ENCODE results near the gene ASXL1. TPM values are rescaled to one million over a fixed set of nuclear protein-coding genes. Genes with fewer than 3 reads are reported as not detected.
"Not testable (repeated sequence)": the region's sequence is repeated elsewhere in the genome, so short reads cannot be mapped to it uniquely, and the experiment has no call there.

The ASXL1 gene
- total RNA-seq, 1 experiment from 2014 or later = 22.7 TPM

DNA sequence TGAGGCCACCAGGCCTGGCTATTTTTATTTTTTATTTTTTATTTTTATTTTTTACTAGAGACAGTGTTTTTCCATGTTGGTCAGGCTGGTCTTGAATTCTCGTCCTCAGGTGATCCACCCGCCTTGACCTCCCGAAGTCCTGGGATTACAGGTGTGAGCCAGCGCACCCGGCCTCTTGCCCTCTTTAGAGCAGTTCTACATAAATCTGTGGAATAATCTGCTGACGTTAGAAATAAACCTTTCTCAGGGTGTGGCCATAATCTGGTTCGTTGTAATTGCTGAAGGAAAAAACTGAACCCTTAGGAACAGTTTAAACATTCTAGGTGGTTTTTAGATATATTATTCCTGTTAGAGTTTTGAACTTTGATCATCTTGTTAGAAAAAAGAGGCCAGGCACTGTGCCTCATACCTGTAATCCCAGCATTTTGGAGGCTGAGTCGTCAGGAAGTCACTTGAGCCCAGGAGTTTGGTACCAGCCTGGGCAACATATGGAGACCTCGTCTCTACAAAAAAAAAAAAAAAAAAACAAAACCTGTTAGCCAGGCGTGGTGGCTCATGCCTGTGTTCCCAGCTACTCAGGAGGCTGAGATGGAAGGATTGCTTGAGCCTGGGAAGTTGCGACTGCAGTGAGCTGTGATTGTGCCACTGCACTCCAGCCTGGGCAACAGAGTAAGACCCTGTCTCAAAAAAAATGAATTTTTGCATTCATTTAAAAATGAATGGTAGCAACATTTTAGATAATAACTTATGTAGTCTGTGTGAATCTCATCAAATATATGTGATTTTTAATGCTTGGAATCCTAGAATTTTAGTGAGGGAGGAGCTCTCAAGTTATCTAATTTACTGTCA lies 24.2 kb downstream of the ASXL1 start (continued):
- no peak for TF ChIP-seq FOXP1 (CRISPR knock-in tag; IDR thresholded peaks at IDR 0.05; ENCODE audit: borderline replicate concordance)
- TF ChIP-seq SMAD4 (CRISPR knock-in tag; IDR thresholded peaks at IDR 0.05) = no peak
- TF ChIP-seq, protein P1, sequence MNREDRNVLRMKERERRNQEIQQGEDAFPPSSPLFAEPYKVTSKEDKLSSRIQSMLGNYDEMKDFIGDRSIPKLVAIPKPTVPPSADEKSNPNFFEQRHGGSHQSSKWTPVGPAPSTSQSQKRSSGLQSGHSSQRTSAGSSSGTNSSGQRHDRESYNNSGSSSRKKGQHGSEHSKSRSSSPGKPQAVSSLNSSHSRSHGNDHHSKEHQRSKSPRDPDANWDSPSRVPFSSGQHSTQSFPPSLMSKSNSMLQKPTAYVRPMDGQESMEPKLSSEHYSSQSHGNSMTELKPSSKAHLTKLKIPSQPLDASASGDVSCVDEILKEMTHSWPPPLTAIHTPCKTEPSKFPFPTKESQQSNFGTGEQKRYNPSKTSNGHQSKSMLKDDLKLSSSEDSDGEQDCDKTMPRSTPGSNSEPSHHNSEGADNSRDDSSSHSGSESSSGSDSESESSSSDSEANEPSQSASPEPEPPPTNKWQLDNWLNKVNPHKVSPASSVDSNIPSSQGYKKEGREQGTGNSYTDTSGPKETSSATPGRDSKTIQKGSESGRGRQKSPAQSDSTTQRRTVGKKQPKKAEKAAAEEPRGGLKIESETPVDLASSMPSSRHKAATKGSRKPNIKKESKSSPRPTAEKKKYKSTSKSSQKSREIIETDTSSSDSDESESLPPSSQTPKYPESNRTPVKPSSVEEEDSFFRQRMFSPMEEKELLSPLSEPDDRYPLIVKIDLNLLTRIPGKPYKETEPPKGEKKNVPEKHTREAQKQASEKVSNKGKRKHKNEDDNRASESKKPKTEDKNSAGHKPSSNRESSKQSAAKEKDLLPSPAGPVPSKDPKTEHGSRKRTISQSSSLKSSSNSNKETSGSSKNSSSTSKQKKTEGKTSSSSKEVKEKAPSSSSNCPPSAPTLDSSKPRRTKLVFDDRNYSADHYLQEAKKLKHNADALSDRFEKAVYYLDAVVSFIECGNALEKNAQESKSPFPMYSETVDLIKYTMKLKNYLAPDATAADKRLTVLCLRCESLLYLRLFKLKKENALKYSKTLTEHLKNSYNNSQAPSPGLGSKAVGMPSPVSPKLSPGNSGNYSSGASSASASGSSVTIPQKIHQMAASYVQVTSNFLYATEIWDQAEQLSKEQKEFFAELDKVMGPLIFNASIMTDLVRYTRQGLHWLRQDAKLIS (CRISPR knock-in tag; IDR thresholded peaks at IDR 0.05; ENCODE audit: borderline replicate concordance) = no peak
- TF ChIP-seq JAZF1 (CRISPR knock-in tag; IDR thresholded peaks at IDR 0.05) = no peak
- no peak for TF ChIP-seq ETV6 (CRISPR knock-in tag; IDR thresholded peaks at IDR 0.05)
- no peak for TF ChIP-seq NFATC4 (CRISPR knock-in tag; IDR thresholded peaks at IDR 0.05)
- TF ChIP-seq, protein P2, sequence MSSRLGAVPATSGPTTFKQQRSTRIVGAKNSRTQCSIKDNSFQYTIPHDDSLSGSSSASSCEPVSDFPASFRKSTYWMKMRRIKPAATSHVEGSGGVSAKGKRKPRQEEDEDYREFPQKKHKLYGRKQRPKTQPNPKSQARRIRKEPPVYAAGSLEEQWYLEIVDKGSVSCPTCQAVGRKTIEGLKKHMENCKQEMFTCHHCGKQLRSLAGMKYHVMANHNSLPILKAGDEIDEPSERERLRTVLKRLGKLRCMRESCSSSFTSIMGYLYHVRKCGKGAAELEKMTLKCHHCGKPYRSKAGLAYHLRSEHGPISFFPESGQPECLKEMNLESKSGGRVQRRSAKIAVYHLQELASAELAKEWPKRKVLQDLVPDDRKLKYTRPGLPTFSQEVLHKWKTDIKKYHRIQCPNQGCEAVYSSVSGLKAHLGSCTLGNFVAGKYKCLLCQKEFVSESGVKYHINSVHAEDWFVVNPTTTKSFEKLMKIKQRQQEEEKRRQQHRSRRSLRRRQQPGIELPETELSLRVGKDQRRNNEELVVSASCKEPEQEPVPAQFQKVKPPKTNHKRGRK (CRISPR knock-in tag; IDR thresholded peaks at IDR 0.05; ENCODE audit: borderline replicate concordance) = no peak

DNA sequence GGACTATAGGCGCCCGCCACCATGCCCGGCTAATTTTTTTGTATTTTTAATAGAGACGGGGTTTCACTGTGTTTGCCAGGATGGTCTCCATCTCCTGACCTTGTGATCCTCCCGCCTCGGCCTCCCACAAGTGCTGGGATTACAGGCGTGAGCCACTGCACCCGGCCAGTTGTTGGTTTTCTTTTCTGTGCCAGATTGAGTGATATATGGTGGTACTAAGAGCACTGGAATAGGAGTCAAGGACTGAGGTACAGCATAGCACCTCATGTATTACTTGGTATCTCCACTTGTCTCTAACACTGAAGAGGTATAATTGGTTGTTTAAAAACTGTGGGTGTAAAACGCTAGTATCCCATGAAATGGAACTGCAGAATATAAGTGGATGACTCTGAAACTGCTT lies 25.3 kb downstream of the ASXL1 start:
- DNase-seq (ENCODE audit: low spot score); ATAC-seq; H3K36me3 Mint-ChIP-seq; H3K27ac Mint-ChIP-seq; H3K4me1 Mint-ChIP-seq; H3K27me3 Mint-ChIP-seq (ENCODE audit: low read depth); H3K9me3 Mint-ChIP-seq; POLR2A ChIA-PET; H3K4me3 Mint-ChIP-seq; CTCF ChIA-PET: not testable (repeated sequence)

DNA sequence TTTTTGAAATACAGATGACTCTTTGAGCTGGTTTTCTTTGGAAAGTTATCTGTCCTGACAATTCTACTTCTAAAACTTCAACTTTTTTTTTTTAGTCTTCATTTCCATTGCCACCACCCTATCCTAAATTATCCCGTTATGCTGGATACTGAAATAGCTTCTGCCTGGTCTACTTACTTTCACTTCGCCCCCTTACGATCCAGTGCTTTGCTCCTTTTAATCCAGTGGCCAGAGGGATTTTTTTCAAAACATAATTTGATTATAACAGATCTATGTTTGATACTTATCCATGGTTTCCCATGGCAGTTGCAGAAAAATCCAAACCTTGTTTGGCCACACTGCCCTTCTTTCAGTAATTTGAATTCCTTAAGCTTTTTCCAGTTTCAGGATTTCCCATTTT lies 27.4 kb downstream of the ASXL1 start:
- POLR2A ChIA-PET = no interaction called here
- Mint-ChIP-seq H3K27me3 (ENCODE audit: low read depth) (no peaks in the 10 kb centered on the region), H3K4me1 (no peaks in the 10 kb centered on the region), H3K36me3 (no peaks in the 10 kb centered on the region), H3K9me3 (no peaks in the 10 kb centered on the region), H3K27ac (no peak overlapping the region), H3K4me3 (no peak overlapping the region)
- no peak for ATAC-seq
- no peak for DNase-seq (ENCODE audit: low spot score)
- CTCF ChIA-PET = no interaction called here
- TF ChIP-seq OVOL2 (CRISPR knock-in tag; IDR thresholded peaks at IDR 0.05; ENCODE audit: borderline replicate concordance) = no peak
- TF ChIP-seq ZNF263 (CRISPR knock-in tag; IDR thresholded peaks at IDR 0.05; ENCODE audit: low read depth) = no peak
- TF ChIP-seq TEAD1 (CRISPR knock-in tag; IDR thresholded peaks at IDR 0.05) = no peak
- TF ChIP-seq TP53 (CRISPR knock-in tag; IDR thresholded peaks at IDR 0.05) = no peak
- TF ChIP-seq NR1H2 (CRISPR knock-in tag; IDR thresholded peaks at IDR 0.05) = no peak
- TF ChIP-seq, protein P3, sequence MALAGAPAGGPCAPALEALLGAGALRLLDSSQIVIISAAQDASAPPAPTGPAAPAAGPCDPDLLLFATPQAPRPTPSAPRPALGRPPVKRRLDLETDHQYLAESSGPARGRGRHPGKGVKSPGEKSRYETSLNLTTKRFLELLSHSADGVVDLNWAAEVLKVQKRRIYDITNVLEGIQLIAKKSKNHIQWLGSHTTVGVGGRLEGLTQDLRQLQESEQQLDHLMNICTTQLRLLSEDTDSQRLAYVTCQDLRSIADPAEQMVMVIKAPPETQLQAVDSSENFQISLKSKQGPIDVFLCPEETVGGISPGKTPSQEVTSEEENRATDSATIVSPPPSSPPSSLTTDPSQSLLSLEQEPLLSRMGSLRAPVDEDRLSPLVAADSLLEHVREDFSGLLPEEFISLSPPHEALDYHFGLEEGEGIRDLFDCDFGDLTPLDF (CRISPR knock-in tag; IDR thresholded peaks at IDR 0.05) = no peak
- no peak for TF ChIP-seq SOX15 (CRISPR knock-in tag; IDR thresholded peaks at IDR 0.05)
- no peak for TF ChIP-seq FOXP1 (CRISPR knock-in tag; IDR thresholded peaks at IDR 0.05; ENCODE audit: borderline replicate concordance)
- TF ChIP-seq, protein P4, sequence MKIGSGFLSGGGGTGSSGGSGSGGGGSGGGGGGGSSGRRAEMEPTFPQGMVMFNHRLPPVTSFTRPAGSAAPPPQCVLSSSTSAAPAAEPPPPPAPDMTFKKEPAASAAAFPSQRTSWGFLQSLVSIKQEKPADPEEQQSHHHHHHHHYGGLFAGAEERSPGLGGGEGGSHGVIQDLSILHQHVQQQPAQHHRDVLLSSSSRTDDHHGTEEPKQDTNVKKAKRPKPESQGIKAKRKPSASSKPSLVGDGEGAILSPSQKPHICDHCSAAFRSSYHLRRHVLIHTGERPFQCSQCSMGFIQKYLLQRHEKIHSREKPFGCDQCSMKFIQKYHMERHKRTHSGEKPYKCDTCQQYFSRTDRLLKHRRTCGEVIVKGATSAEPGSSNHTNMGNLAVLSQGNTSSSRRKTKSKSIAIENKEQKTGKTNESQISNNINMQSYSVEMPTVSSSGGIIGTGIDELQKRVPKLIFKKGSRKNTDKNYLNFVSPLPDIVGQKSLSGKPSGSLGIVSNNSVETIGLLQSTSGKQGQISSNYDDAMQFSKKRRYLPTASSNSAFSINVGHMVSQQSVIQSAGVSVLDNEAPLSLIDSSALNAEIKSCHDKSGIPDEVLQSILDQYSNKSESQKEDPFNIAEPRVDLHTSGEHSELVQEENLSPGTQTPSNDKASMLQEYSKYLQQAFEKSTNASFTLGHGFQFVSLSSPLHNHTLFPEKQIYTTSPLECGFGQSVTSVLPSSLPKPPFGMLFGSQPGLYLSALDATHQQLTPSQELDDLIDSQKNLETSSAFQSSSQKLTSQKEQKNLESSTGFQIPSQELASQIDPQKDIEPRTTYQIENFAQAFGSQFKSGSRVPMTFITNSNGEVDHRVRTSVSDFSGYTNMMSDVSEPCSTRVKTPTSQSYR (CRISPR knock-in tag; IDR thresholded peaks at IDR 0.05) = no peak
- no peak for TF ChIP-seq SP1 (CRISPR knock-in tag; conservative IDR thresholded peaks at IDR 0.05)
- TF ChIP-seq ZNF671 (CRISPR knock-in tag; IDR thresholded peaks at IDR 0.05) = no peak
- TF ChIP-seq EMX1 (CRISPR knock-in tag; IDR thresholded peaks at IDR 0.05) = no peak
- no peak for TF ChIP-seq ATF1 (CRISPR knock-in tag; IDR thresholded peaks at IDR 0.05)
- TF ChIP-seq, protein P5, sequence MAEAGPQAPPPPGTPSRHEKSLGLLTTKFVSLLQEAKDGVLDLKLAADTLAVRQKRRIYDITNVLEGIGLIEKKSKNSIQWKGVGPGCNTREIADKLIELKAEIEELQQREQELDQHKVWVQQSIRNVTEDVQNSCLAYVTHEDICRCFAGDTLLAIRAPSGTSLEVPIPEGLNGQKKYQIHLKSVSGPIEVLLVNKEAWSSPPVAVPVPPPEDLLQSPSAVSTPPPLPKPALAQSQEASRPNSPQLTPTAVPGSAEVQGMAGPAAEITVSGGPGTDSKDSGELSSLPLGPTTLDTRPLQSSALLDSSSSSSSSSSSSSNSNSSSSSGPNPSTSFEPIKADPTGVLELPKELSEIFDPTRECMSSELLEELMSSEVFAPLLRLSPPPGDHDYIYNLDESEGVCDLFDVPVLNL (CRISPR knock-in tag; IDR thresholded peaks at IDR 0.05; ENCODE audit: borderline replicate concordance, low read depth) = no peak
- TF ChIP-seq ZNF396 (CRISPR knock-in tag; IDR thresholded peaks at IDR 0.05; ENCODE audit: borderline replicate concordance) = no peak
